Right lobe of liver (tissue), 4 donors: ENCODE data around the gene ERVV-1.
"Not testable (repeated sequence)": the region's sequence is repeated elsewhere in the genome, so short reads cannot be mapped to it uniquely, and the experiment has no call there.

ENCODE experiments used
- POLR2A ChIP-seq: fragments of 450-650 bp; IDR thresholded peaks from one replicate; pipeline ENCODE4 v1.6.1; 2017; ENCODE audit warnings: antibody characterized with exemption, mild to moderate bottlenecking
- TF ChIP-seq, protein P1 (sequence below), 4 donors: fragments of 200-600 bp in 3 of 4; fragments of 450-650 bp in 1 of 4; IDR thresholded peaks; one replicate each; pipeline versions ENCODE4 v1.5.1 to v1.8.0; 2016 to 2022; ENCODE audit warnings: antibody characterized with exemption in 4 of 4, mild to moderate bottlenecking in 2 of 4
- donor health status: DM: no; HTN: no; CAD: no.
- donor health status: DM: no; HTN: no; CAD: no.
- donor health status: DM: no; HTN: yes; CAD: no.

DNA sequence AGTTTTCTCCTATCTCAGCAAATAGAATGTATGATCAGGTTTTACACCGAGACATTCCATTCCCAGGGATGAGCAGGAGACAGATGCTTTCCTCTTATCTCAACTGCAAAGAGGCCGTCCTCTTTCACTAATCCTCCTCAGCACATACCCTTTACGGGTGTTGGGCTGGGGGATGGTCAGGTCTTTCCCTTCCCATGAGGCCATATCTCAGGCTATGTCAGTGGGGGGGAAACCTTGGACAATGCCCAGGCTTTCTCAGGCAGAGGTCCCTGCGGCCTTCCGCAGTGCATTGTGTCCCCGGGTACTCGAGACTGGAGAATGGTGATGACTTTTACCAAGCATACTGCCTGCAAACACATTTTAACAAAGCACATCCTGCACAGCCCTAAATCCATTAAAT, 14.6 kb downstream of the ERVV-1 start:
- TF ChIP-seq, protein P1, sequence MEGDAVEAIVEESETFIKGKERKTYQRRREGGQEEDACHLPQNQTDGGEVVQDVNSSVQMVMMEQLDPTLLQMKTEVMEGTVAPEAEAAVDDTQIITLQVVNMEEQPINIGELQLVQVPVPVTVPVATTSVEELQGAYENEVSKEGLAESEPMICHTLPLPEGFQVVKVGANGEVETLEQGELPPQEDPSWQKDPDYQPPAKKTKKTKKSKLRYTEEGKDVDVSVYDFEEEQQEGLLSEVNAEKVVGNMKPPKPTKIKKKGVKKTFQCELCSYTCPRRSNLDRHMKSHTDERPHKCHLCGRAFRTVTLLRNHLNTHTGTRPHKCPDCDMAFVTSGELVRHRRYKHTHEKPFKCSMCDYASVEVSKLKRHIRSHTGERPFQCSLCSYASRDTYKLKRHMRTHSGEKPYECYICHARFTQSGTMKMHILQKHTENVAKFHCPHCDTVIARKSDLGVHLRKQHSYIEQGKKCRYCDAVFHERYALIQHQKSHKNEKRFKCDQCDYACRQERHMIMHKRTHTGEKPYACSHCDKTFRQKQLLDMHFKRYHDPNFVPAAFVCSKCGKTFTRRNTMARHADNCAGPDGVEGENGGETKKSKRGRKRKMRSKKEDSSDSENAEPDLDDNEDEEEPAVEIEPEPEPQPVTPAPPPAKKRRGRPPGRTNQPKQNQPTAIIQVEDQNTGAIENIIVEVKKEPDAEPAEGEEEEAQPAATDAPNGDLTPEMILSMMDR (IDR thresholded peaks at IDR 0.05): not testable (repeated sequence)
- TF ChIP-seq POLR2A: not testable (repeated sequence)
